Measurements from ENCODE around the gene TMEM236.
"Not testable (repeated sequence)": the region's sequence is repeated elsewhere in the genome, so short reads cannot be mapped to it uniquely, and the experiment has no call there.

Gene TMEM236

GRCh38 chr10:17751781-17752445, at the start of gene TMEM236:
TSS of gene TMEM236 (plus strand) at chr10:17752201. CDS start at chr10:17752296, 95 bp downstream.
- Histone ChIP-seq H3K27me3 (ENCODE audit: control insufficient read depth in 1 of 2, insufficient read depth in 2 of 2, low read length in 2 of 2) (no peaks in the 10 kb centered on the region), H3K36me3 (ENCODE audit: control insufficient read depth in 1 of 2, insufficient read depth in 2 of 2, low read length in 2 of 2) (no peaks in the 10 kb centered on the region), H3K9me3 (ENCODE audit: control insufficient read depth in 1 of 2, low read length in 2 of 2) (no peaks in the 10 kb centered on the region), H3K27ac (ENCODE audit: low read depth, low read length) (no peak within 1 kb of the TSS), H3K4me3 (ENCODE audit: low read depth in 1 of 2, low read length in 2 of 2) (peak within 1 kb of the TSS; percentile 61 to 67), H3K4me1 (ENCODE audit: control insufficient read depth in 1 of 2, insufficient read depth in 2 of 2, low read length in 2 of 2) (peaks cover 5 to 14% of the 10 kb centered on the region in 2 donors), H3K9ac (ENCODE audit: low read depth in 1 of 2, low read length in 2 of 2) (peak within 1 kb of the TSS; percentile 22 to 60)

GRCh38 chr10:17703706-17704105, 48.3 kb upstream of the TMEM236 start:
- no peaks in the 10 kb centered on the region for H3K27me3 ChIP-seq (ENCODE audit: control insufficient read depth in 1 of 2, insufficient read depth in 2 of 2, low read length in 2 of 2)
- H3K9me3 ChIP-seq (ENCODE audit: control insufficient read depth in 1 of 2, low read length in 2 of 2) = no peaks in the 10 kb centered on the region
- H3K4me1 ChIP-seq (ENCODE audit: control insufficient read depth in 1 of 2, insufficient read depth in 2 of 2, low read length in 2 of 2) = no peaks in the 10 kb centered on the region
- H3K9ac ChIP-seq (ENCODE audit: low read depth in 1 of 2, low read length in 2 of 2) = no peak overlapping the region
- H3K27ac ChIP-seq (ENCODE audit: low read depth, low read length) = no peak overlapping the region
- H3K4me3 ChIP-seq (ENCODE audit: low read depth in 1 of 2, low read length in 2 of 2) = no peak overlapping the region
- H3K36me3 ChIP-seq (ENCODE audit: control insufficient read depth in 1 of 2, insufficient read depth in 2 of 2, low read length in 2 of 2) = peaks cover 3 to 16% of the 10 kb centered on the region in 2 donors

GRCh38 chr10:17708821-17709220, 43.2 kb upstream of the TMEM236 start:
- Histone ChIP-seq H3K4me3 (ENCODE audit: low read depth in 1 of 2, low read length in 2 of 2) (no peak overlapping the region), H3K36me3 (ENCODE audit: control insufficient read depth in 1 of 2, insufficient read depth in 2 of 2, low read length in 2 of 2) (peaks cover 19 to 55% of the 10 kb centered on the region in 2 donors), H3K9ac (ENCODE audit: low read depth in 1 of 2, low read length in 2 of 2) (no peak overlapping the region), H3K27ac (ENCODE audit: low read depth, low read length) (no peak overlapping the region), H3K27me3 (ENCODE audit: control insufficient read depth in 1 of 2, insufficient read depth in 2 of 2, low read length in 2 of 2) (no peaks in the 10 kb centered on the region), H3K4me1 (ENCODE audit: control insufficient read depth in 1 of 2, insufficient read depth in 2 of 2, low read length in 2 of 2) (no peaks in the 10 kb centered on the region), H3K9me3 (ENCODE audit: control insufficient read depth in 1 of 2, low read length in 2 of 2) (no peaks in the 10 kb centered on the region)

- no peak overlapping the region for H3K9ac ChIP-seq (ENCODE audit: low read depth in 1 of 2, low read length in 2 of 2)
- peaks cover 19 to 61% of the 10 kb centered on the region in 2 donors for H3K36me3 ChIP-seq (ENCODE audit: control insufficient read depth in 1 of 2, insufficient read depth in 2 of 2, low read length in 2 of 2)
- H3K4me1 ChIP-seq (ENCODE audit: control insufficient read depth in 1 of 2, insufficient read depth in 2 of 2, low read length in 2 of 2) = no peaks in the 10 kb centered on the region
- H3K27ac ChIP-seq (ENCODE audit: low read depth, low read length) = no peak overlapping the region
- no peaks in the 10 kb centered on the region for H3K9me3 ChIP-seq (ENCODE audit: control insufficient read depth in 1 of 2, low read length in 2 of 2)
- no peaks in the 10 kb centered on the region for H3K27me3 ChIP-seq (ENCODE audit: control insufficient read depth in 1 of 2, insufficient read depth in 2 of 2, low read length in 2 of 2)
- H3K4me3 ChIP-seq (ENCODE audit: low read depth in 1 of 2, low read length in 2 of 2) = no peak overlapping the region
These were observed 42.5 kb upstream of the TMEM236 start for GRCh38 chr10:17709492-17709891.

- H3K36me3 ChIP-seq (ENCODE audit: control insufficient read depth in 1 of 2, insufficient read depth in 2 of 2, low read length in 2 of 2) = peaks cover 18 to 63% of the 10 kb centered on the region in 2 donors
- H3K4me3 ChIP-seq (ENCODE audit: low read depth in 1 of 2, low read length in 2 of 2) = no peak overlapping the region
- H3K4me1 ChIP-seq (ENCODE audit: control insufficient read depth in 1 of 2, insufficient read depth in 2 of 2, low read length in 2 of 2) = no peaks in the 10 kb centered on the region
- no peak overlapping the region for H3K27ac ChIP-seq (ENCODE audit: low read depth, low read length)
- H3K27me3 ChIP-seq (ENCODE audit: control insufficient read depth in 1 of 2, insufficient read depth in 2 of 2, low read length in 2 of 2) = no peaks in the 10 kb centered on the region
- no peak overlapping the region for H3K9ac ChIP-seq (ENCODE audit: low read depth in 1 of 2, low read length in 2 of 2)
- H3K9me3 ChIP-seq (ENCODE audit: control insufficient read depth in 1 of 2, low read length in 2 of 2) = no peaks in the 10 kb centered on the region
These were observed 41.8 kb upstream of the TMEM236 start for GRCh38 chr10:17710181-17710580.

- Histone ChIP-seq H3K27ac (ENCODE audit: low read depth, low read length) (no peak overlapping the region), H3K4me1 (ENCODE audit: control insufficient read depth in 1 of 2, insufficient read depth in 2 of 2, low read length in 2 of 2) (no peaks in the 10 kb centered on the region), H3K36me3 (ENCODE audit: control insufficient read depth in 1 of 2, insufficient read depth in 2 of 2, low read length in 2 of 2) (peaks cover 16 to 62% of the 10 kb centered on the region in 2 donors), H3K4me3 (ENCODE audit: low read depth in 1 of 2, low read length in 2 of 2) (no peak overlapping the region), H3K9ac (ENCODE audit: low read depth in 1 of 2, low read length in 2 of 2) (no peak overlapping the region), H3K27me3 (ENCODE audit: control insufficient read depth in 1 of 2, insufficient read depth in 2 of 2, low read length in 2 of 2) (no peaks in the 10 kb centered on the region), H3K9me3 (ENCODE audit: control insufficient read depth in 1 of 2, low read length in 2 of 2) (no peaks in the 10 kb centered on the region)
These were observed 39.9 kb upstream of the TMEM236 start for GRCh38 chr10:17712053-17712452.

- Histone ChIP-seq H3K27me3 (ENCODE audit: control insufficient read depth in 1 of 2, insufficient read depth in 2 of 2, low read length in 2 of 2) (no peaks in the 10 kb centered on the region), H3K9ac (ENCODE audit: low read depth in 1 of 2, low read length in 2 of 2) (no peak overlapping the region), H3K4me1 (ENCODE audit: control insufficient read depth in 1 of 2, insufficient read depth in 2 of 2, low read length in 2 of 2) (no peaks in the 10 kb centered on the region), H3K4me3 (ENCODE audit: low read depth in 1 of 2, low read length in 2 of 2) (no peak overlapping the region), H3K36me3 (ENCODE audit: control insufficient read depth in 1 of 2, insufficient read depth in 2 of 2, low read length in 2 of 2) (peaks cover 16 to 62% of the 10 kb centered on the region in 2 donors), H3K27ac (ENCODE audit: low read depth, low read length) (no peak overlapping the region), H3K9me3 (ENCODE audit: control insufficient read depth in 1 of 2, low read length in 2 of 2) (no peaks in the 10 kb centered on the region)
These were observed 39.1 kb upstream of the TMEM236 start for GRCh38 chr10:17712717-17713471.

- H3K9me3 ChIP-seq (ENCODE audit: control insufficient read depth in 1 of 2, low read length in 2 of 2) = no peaks in the 10 kb centered on the region
- H3K36me3 ChIP-seq (ENCODE audit: control insufficient read depth in 1 of 2, insufficient read depth in 2 of 2, low read length in 2 of 2) = peaks cover 16 to 58% of the 10 kb centered on the region in 2 donors
- H3K27ac ChIP-seq (ENCODE audit: low read depth, low read length) = no peak overlapping the region
- H3K4me1 ChIP-seq (ENCODE audit: control insufficient read depth in 1 of 2, insufficient read depth in 2 of 2, low read length in 2 of 2) = no peaks in the 10 kb centered on the region
- H3K4me3 ChIP-seq (ENCODE audit: low read depth in 1 of 2, low read length in 2 of 2) = no peak overlapping the region
- H3K9ac ChIP-seq (ENCODE audit: low read depth in 1 of 2, low read length in 2 of 2) = no peak overlapping the region
- H3K27me3 ChIP-seq (ENCODE audit: control insufficient read depth in 1 of 2, insufficient read depth in 2 of 2, low read length in 2 of 2) = no peaks in the 10 kb centered on the region
These were observed 38.2 kb upstream of the TMEM236 start for GRCh38 chr10:17713758-17714157.

GRCh38 chr10:17716161-17716560, 35.8 kb upstream of the TMEM236 start:
- H3K4me3 ChIP-seq (ENCODE audit: low read depth in 1 of 2, low read length in 2 of 2) = no peak overlapping the region
- H3K9me3 ChIP-seq (ENCODE audit: control insufficient read depth in 1 of 2, low read length in 2 of 2) = no peaks in the 10 kb centered on the region
- H3K27ac ChIP-seq (ENCODE audit: low read depth, low read length) = no peak overlapping the region
- H3K27me3 ChIP-seq (ENCODE audit: control insufficient read depth in 1 of 2, insufficient read depth in 2 of 2, low read length in 2 of 2) = no peaks in the 10 kb centered on the region
- H3K9ac ChIP-seq (ENCODE audit: low read depth in 1 of 2, low read length in 2 of 2) = no peak overlapping the region
- H3K36me3 ChIP-seq (ENCODE audit: control insufficient read depth in 1 of 2, insufficient read depth in 2 of 2, low read length in 2 of 2) = peaks cover 4 to 36% of the 10 kb centered on the region in 2 donors
- no peaks in the 10 kb centered on the region for H3K4me1 ChIP-seq (ENCODE audit: control insufficient read depth in 1 of 2, insufficient read depth in 2 of 2, low read length in 2 of 2)

- H3K9me3 ChIP-seq (ENCODE audit: control insufficient read depth in 1 of 2, low read length in 2 of 2); H3K4me1 ChIP-seq (ENCODE audit: control insufficient read depth in 1 of 2, insufficient read depth in 2 of 2, low read length in 2 of 2); H3K36me3 ChIP-seq (ENCODE audit: control insufficient read depth in 1 of 2, insufficient read depth in 2 of 2, low read length in 2 of 2); H3K9ac ChIP-seq (ENCODE audit: low read depth in 1 of 2, low read length in 2 of 2); H3K27ac ChIP-seq (ENCODE audit: low read depth, low read length); H3K27me3 ChIP-seq (ENCODE audit: control insufficient read depth in 1 of 2, insufficient read depth in 2 of 2, low read length in 2 of 2); H3K4me3 ChIP-seq (ENCODE audit: low read depth in 1 of 2, low read length in 2 of 2): not testable (repeated sequence)
These were observed 29.5 kb upstream of the TMEM236 start for GRCh38 chr10:17722317-17723014.
